Endothelial cell of umbilical vein (primary cell): ENCODE results near the gene SAMD4A. TPM values are rescaled to one million over a fixed set of nuclear protein-coding genes. Genes with fewer than 3 reads are reported as not detected.

ENCODE experiments used
- BruUV-seq: library from RNA; stranded (reverse); fragments of 400-500 nt; replicated peaks from 2 replicates; lab custom pipeline; 2021; lab: Mats Ljungman, UMichigan
- CTCF ChIA-PET: fragments of 300-600, 350-600 bp; sonication (Branson Sonifier 250); formaldehyde crosslinking; loops from one replicate; lab custom pipeline; 2021; ENCODE audit warnings: antibody characterized with exemption, inconsistent platforms; lab: Charles Lee
- POLR2A ChIA-PET: fragments of 300-600, 350-600 bp; sonication (Branson Sonifier 250); formaldehyde crosslinking; loops from one replicate; lab custom pipeline; 2021; ENCODE audit warnings: antibody characterized with exemption, inconsistent platforms; lab: Charles Lee
- DNase-seq: peaks from one replicate; pipeline ENCODE4 v3.0.0-alpha.2; 2011; ENCODE audit warnings: low read depth, low spot score
- FAIRE-seq: peaks from 2 replicates; lab custom pipeline; 2011; peaks lifted over from hg19 to GRCh38; lab: Jason Lieb, UNC
- H2AFZ ChIP-seq: 2 replicates; pipeline ENCODE4 v1.6.0; 2012; ENCODE audit warnings: low read depth, low read length, control low read depth, inconsistent platforms
- H3K27ac ChIP-seq: 2 replicates; pipeline ENCODE4 v1.5.1; 2011; ENCODE audit warnings: low read depth, mild to moderate bottlenecking, control low read depth, low read length, moderate library complexity; ENCODE audit not compliant: insufficient read depth
- H3K27me3 ChIP-seq, 2 experiments: 2 replicates each; pipeline versions ENCODE4 v1.6.0 to v1.6.1; 2011; ENCODE audit warnings: low read length in 2 of 2, mixed read lengths in 1 of 2; ENCODE audit not compliant: control insufficient read depth in 2 of 2, insufficient read depth in 2 of 2
- H3K36me3 ChIP-seq, 2 experiments: 2 replicates in 1 of 2; 3 replicates in 1 of 2; pipeline ENCODE4 v1.5.1; 2011; ENCODE audit warnings: low read length in 2 of 2, mild to moderate bottlenecking in 1 of 2, moderate library complexity in 1 of 2; ENCODE audit not compliant: control insufficient read depth in 2 of 2, insufficient read depth in 2 of 2; ENCODE audit errors: extremely low read depth in 1 of 2
- H3K4me1 ChIP-seq: 3 replicates; pipeline ENCODE4 v1.5.1; 2011; ENCODE audit warnings: mild to moderate bottlenecking, low read length; ENCODE audit not compliant: control insufficient read depth, insufficient read depth; ENCODE audit errors: extremely low read depth
- H3K4me2 ChIP-seq: 2 replicates; pipeline ENCODE4 v1.6.1; 2011; ENCODE audit warnings: low read length, control low read depth, mixed read lengths; ENCODE audit not compliant: insufficient read depth
- H3K4me3 ChIP-seq, 3 experiments: fragments of 200-600 bp in 1 of 3; sonication (generic), shearing (Covaris generic) in 1 of 3; replicated peaks in 1 of 3; 2 replicates each; pipeline ENCODE4 v1.5.1; 2011 to 2016; ENCODE audit warnings: control low read depth in 3 of 3, low read length in 3 of 3, mild to moderate bottlenecking in 2 of 3, inconsistent platforms in 1 of 3, low read depth in 1 of 3, moderate library complexity in 1 of 3; ENCODE audit not compliant: insufficient read depth in 1 of 3
- H3K79me2 ChIP-seq: 2 replicates; pipeline ENCODE4 v1.6.0; 2012; ENCODE audit warnings: low read length, inconsistent platforms; ENCODE audit not compliant: control insufficient read depth, insufficient read depth
- H3K9ac ChIP-seq: replicated peaks from 2 replicates; pipeline ENCODE3; 2011; ENCODE audit warnings: low read length, control low read depth; ENCODE audit not compliant: insufficient read depth; ENCODE audit errors: extremely low read depth
- H3K9me1 ChIP-seq: replicated peaks from 3 replicates; pipeline ENCODE4 v1.6.0; 2011; ENCODE audit warnings: mild to moderate bottlenecking, low read length; ENCODE audit not compliant: control insufficient read depth, insufficient read depth; ENCODE audit errors: extremely low read depth
- H3K9me3 ChIP-seq: replicated peaks from 2 replicates; pipeline ENCODE4 v1.5.1; 2012; ENCODE audit warnings: low read length, inconsistent platforms; ENCODE audit not compliant: control insufficient read depth, insufficient read depth
- H4K20me1 ChIP-seq: replicated peaks from 2 replicates; pipeline ENCODE3; 2011; ENCODE audit warnings: mild to moderate bottlenecking, low read length; ENCODE audit not compliant: control insufficient read depth, insufficient read depth; ENCODE audit errors: extremely low read depth
- CTCF ChIP-seq, 2 donors: IDR thresholded peaks; 1 replicate in 1 of 2; 2 replicates in 1 of 2; pipeline ENCODE4 v1.5.1; 2011; ENCODE audit warnings: low read length in 2 of 2, mild to moderate bottlenecking in 2 of 2, moderate library complexity in 2 of 2, control low read depth in 1 of 2, inconsistent platforms in 1 of 2, low read depth in 1 of 2; ENCODE audit not compliant: insufficient read depth in 1 of 2; ENCODE audit errors: extremely low read depth in 1 of 2
- EZH2 ChIP-seq: IDR thresholded peaks from 2 replicates; pipeline ENCODE4 v1.6.1; 2012; ENCODE audit warnings: borderline replicate concordance, low read depth, mild to moderate bottlenecking, moderate library complexity, low read length, inconsistent platforms; ENCODE audit not compliant: severe bottlenecking
- FOS ChIP-seq: IDR thresholded peaks from 2 replicates; pipeline ENCODE4 v1.6.1; 2011; ENCODE audit warnings: mild to moderate bottlenecking, low read length, moderate library complexity, borderline replicate concordance; ENCODE audit not compliant: insufficient read depth
- GATA2 ChIP-seq: IDR thresholded peaks from 2 replicates; pipeline ENCODE4 v1.7.0; 2011; ENCODE audit warnings: low read depth, mild to moderate bottlenecking, moderate library complexity, mixed read lengths, low read length; ENCODE audit not compliant: insufficient read length, insufficient read depth
- JUN ChIP-seq: IDR thresholded peaks from 2 replicates; pipeline ENCODE4 v1.6.1; 2011; ENCODE audit warnings: borderline replicate concordance, low read depth; ENCODE audit not compliant: insufficient read length, insufficient read depth
- MAX ChIP-seq: IDR thresholded peaks from 2 replicates; pipeline ENCODE4 v1.6.1; 2011; ENCODE audit not compliant: insufficient read depth, insufficient read length
- MYC ChIP-seq: IDR thresholded peaks from one replicate; pipeline ENCODE4 v1.6.1; 2011; ENCODE audit warnings: mild to moderate bottlenecking, low read depth, low read length
- POLR2A ChIP-seq: IDR thresholded peaks from 2 replicates; pipeline ENCODE4 v1.6.1; 2012; ENCODE audit warnings: low read depth, mild to moderate bottlenecking, control low read depth, low read length
- POLR2AphosphoS5 ChIP-seq: IDR thresholded peaks from 2 replicates; pipeline ENCODE4 v1.6.1; 2012; ENCODE audit warnings: low read depth, mild to moderate bottlenecking, control low read depth, low read length, moderate library complexity; ENCODE audit not compliant: insufficient read depth
- dilution Hi-C: fragments of 300-500 bp; cut with MboI; formaldehyde crosslinking; loops from one replicate; pipeline ENCODE4 v1.15.0; 2019; ENCODE audit warnings: low sequenced_read_pairs; ENCODE audit not compliant: extremely low pct_ligation_motif_present
- intact Hi-C: fragments of 100-400 bp; cut with micrococcal nuclease; formaldehyde crosslinking; loops from one replicate; pipeline ENCODE4 v1.10.0; 2022
- polyA plus RNA-seq, 4 experiments: library from polyadenylated mRNA; depleted of rRNA in 3 of 4; stranded (reverse) in 3 of 4; unstranded in 1 of 4; fragments of >200 nt; gene quantifications; 2 replicates each; pipeline versions ENCODE4 v1.2.1 to v1.2.3, GENCODE V29; 2011 to 2012; ENCODE audit warnings: missing spikeins in 1 of 4
- total RNA-seq: library from RNA; stranded (reverse); gene quantifications from 2 replicates; pipeline ENCODE4 v1.2.3, GENCODE V29; 2021

The SAMD4A gene
- total and polyA plus RNA-seq, 2 donors (not counting 3 experiments of a cell fraction or from before 2014, with no cell fraction given), result 37.7 to 95.3 TPM

- peaks cover 0 to 2% of the 10 kb centered on the region in 2 experiments for H3K36me3 ChIP-seq
- no peaks in the 10 kb centered on the region for H3K27me3 ChIP-seq
- H3K9me1 ChIP-seq, result no peaks in the 10 kb centered on the region
- DNase-seq (no peak), FAIRE-seq (no peak)
- no peaks in the 10 kb centered on the region for H3K9me3 ChIP-seq
- peaks cover 16% of the 10 kb centered on the region for H3K4me1 ChIP-seq
- no peak overlapping the region for H2AFZ ChIP-seq
- dilution Hi-C loops (no loop called here), intact Hi-C loops (no loop called here)
- H4K20me1 ChIP-seq, result peaks cover 4% of the 10 kb centered on the region
- no TSS peak for BruUV-seq
- TF ChIP-seq JUN, result no peak
- no peak for TF ChIP-seq FOS
- TF ChIP-seq CTCF (IDR thresholded peaks at IDR 0.05; ENCODE audit: extremely low read depth in 1 of 2, insufficient read depth in 1 of 2, low read depth in 1 of 2, low read length in 2 of 2), result no peak
- no peak for TF ChIP-seq MAX
- TF ChIP-seq EZH2, result no peak
- TF ChIP-seq POLR2A, result no peak
- TF ChIP-seq MYC, result no peak
- TF ChIP-seq GATA2, result no peak
- no peak for TF ChIP-seq POLR2AphosphoS5
- H3K4me2 ChIP-seq, result no peak overlapping the region
- ChIA-PET CTCF (interaction anchor here (2.1 kb wide), 1 partner anchor 13 kb away, joined by 7 read pairs; no protein-coding TSS in a partner anchor), POLR2A (no interaction called here)
- H3K4me3 ChIP-seq, result no peak overlapping the region
- H3K27ac ChIP-seq, result no peak overlapping the region
- no peak overlapping the region for H3K9ac ChIP-seq
- H3K79me2 ChIP-seq, result peaks cover 52% of the 10 kb centered on the region
Measured at GRCh38 chr14:54709444-54709843, 142.5 kb downstream of the SAMD4A start.
